GM18526 (cell line): ENCODE data around the gene SMG6.

Source experiments
- POLR2A ChIP-seq: IDR thresholded peaks from 3 replicates; pipeline ENCODE4 v1.6.1; 2011; ENCODE audit not compliant: insufficient read length; ENCODE audit errors: extremely low read depth

Gene SMG6

DNA sequence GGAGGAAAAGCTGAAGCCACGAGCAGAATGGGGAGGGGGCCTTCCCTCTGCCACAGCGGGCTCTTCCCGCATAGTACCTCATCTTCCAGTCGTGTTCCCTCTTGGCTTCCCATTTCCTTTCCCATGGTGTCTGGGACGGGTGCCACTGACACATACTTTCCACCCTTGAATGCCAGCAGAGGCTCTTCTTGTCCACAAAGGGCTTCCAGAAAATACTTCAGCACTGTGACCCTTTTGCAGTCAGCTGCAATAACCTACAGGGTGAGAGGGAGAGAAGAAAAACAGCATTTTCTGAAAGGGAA is 218.0 kb downstream of the SMG6 start:
- TF ChIP-seq POLR2A = no peak

DNA sequence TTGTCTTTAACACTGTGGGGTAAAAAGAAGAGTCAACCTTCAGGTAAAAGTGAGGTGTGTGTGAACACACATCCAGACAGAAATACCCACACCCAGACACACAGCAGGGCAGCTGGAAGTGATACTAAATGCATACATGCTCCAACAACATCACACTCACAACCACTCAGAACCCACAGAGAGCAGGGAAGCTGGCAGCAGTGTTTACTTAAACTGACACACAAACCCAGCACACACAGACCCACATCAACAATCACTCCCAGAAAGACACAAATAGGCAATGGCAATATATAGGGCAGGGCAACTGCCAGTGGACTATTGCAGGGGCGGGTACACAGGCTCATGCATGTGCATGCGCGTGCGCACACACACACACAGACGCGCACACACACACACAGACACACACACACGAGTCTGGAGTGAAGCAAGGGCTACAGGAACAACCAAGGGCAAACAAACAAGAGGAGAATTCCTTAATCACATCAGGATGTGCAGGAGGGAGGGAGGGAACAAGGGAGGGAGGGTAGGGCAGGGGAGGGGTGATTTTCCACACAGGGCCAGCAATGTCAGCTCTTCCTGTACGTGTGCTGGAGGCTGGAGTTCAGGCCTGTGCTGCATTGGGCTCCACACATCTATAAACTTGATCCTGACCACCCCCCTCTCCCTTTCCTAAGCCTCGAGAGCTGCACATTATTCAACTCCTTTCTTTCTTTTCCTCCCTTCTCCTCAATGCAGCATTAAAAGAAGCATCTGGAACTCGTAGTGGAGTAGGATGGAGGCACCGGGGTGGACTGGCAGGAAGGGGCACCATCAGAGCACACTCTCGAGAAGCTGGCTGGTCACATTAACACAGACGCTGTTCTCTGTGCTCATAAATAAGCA is 218.6 kb downstream of the SMG6 start:
- TF ChIP-seq POLR2A = no peak

DNA sequence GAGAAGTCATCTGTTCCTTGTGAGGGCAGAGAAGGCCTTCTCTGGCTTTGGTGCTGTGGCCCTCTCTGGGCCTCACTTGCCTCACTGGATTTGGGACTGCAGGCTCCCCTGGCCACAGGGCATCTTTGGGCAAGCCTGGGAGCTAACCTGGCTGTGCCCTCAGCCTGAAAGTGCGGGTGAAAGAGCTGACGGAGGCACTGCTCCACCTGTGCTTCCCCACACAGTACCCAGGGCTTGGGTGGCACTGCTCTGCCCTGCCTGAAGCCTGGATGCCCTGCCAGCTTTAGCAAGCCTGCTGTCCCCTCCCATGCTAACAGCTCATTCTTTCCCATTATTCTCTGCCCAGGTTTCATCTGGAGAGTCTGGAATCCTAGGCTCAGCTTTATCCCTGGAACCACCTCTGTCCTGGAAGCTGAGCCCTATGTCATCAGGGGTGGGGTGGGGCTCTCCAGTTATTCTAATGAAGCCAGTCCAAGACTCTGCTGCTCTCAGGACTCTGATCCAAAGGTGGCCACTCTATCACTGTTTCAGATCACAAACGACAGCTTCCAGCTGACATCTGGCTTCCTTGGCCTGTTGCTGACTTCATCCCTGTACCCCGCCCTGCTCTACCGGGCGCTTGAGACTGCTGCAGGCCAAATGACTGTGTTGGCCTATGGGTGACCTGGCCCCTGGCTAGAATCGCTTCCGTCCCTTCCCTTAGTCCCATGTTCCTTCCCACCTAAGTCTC is 219.4 kb downstream of the SMG6 start:
- TF ChIP-seq POLR2A = no peak

DNA sequence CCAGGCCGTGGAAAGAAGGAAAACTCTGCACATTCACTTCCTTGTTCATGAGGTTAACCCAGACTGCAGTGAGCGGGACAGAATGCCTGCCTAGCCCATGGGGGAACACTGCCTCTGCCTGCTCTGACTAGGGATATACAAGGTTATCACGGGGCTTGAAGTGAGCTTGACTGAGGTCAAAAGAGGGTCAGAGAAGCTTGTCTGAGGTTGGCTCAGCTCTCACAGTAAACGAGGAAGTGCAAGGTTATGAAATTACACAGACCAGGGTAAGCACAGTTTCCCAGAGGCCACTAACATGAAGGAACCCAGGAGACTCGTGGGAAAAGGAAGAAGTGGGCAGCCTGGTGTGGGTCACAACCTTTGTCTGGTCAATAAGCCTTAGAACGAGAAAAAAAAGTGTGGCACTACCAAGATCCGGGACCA is 220.0 kb downstream of the SMG6 start:
- no peak for TF ChIP-seq POLR2A

DNA sequence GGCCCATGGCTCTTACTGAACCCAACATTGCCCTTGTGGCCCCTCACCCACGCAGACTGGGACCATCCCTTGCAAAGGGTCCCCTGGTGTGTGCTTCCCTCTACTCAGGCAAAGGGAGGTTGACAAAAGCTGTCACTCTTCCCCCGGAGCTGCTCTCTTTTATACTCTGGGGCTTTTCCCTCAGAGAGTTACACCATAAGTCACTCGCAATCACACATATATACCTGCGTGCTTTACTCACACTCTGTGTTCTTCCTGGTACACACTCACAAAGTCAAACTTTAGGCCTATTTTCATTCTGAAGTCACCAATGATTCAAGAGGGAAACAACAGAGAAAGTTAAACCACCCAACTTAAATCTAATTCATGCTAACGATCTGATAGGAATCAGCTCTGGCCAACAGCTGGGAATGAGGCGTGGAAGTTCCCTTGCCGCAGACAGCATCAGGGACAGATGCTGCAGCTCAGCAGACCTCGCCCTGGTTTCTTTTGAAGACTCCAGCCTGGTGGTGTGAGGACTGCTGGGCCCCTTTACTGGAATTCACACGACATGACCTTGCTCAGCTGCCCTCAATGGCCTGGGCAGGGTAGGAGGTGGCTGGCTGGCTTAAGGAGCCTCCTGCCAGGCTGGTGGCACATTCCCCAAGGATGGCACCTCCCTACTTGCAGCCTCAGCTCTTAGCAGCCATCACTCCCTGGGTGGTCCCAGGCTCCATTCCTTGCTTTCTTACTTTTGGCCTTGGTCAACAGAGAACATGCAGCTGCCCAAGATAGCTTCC is 221.4 kb downstream of the SMG6 start:
- TF ChIP-seq POLR2A = no peak

DNA sequence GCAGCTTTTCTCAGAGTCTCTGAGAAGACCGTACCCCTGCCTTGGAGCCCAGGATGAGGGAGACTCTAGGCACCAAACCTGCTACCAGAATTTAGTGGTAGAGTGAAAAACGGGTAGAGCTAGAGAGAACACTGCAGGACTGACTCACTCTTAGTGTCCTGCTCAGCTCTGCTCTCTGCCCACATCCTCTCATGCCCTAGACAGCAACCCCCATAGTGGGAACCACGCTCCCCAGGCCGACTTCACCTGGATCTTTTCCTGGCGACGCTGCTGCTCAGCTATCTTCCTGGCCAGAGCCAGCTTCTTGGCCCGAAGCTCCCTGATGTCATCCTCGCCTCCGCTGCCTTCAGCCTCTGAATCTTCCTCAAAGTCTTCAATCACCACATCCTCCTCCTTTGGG is 222.0 kb downstream of the SMG6 start:
- no peak for TF ChIP-seq POLR2A

DNA sequence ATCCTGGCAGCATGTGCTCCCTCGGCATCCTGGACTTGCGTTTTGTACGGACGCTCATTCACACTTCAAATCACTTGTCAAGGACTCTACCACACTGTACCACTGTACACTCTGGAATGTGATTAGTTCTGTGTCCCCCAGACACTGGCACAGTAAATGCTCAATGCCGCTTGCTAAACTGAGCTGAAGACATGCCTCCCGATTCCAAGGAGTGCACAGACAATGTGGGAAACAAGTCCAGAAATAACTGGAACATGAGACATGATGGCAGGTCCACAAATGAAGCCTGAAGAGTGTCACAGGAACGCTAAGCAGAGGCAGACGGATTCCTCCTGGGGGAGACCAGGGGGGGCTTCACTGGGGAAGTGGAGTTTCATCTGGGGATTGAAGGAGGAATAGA is 226.5 kb downstream of the SMG6 start:
- TF ChIP-seq POLR2A = no peak

DNA sequence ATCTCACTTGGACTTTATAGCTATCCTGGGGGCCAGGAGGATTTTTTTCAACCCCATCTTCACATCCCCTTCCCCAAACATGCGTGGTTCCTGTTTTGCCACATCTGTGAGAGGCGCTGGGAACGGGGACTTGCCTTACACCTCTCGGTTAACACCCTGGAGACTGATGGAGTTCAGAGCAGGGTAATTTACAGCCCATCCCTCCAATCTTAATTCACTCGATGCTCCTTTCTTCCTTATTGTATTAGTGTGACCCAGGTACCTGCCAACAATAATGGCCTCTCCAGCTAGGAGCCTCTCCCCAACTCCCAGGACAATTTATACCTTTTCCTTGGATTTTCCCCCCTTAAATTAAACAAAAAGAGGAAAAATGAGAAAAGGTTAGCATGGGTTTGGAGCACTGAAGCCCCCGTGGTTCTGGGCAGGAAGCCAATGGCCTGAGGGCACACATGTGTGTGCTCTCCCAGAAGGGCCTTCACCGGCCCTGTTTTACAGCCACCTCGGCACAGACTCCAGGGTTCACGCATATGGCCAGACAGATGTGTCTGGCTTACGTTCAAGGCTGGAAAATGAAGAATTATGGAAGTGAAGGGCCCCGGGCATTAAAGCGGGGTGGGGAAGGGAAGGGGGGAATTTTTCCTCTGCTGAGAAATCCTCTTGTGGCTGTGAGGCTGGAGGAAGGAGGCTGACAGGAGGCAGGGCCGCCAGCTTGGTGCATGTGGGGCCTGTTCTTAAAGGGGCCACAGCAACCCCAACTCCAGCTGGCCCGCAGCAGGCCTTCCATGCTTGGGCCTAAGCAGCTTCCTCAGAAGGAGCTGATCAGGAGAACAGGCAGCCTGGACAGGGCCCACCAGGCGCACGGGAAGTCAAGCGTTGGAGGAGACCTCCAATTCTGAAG is 227.2 kb downstream of the SMG6 start:
- no peak for TF ChIP-seq POLR2A

DNA sequence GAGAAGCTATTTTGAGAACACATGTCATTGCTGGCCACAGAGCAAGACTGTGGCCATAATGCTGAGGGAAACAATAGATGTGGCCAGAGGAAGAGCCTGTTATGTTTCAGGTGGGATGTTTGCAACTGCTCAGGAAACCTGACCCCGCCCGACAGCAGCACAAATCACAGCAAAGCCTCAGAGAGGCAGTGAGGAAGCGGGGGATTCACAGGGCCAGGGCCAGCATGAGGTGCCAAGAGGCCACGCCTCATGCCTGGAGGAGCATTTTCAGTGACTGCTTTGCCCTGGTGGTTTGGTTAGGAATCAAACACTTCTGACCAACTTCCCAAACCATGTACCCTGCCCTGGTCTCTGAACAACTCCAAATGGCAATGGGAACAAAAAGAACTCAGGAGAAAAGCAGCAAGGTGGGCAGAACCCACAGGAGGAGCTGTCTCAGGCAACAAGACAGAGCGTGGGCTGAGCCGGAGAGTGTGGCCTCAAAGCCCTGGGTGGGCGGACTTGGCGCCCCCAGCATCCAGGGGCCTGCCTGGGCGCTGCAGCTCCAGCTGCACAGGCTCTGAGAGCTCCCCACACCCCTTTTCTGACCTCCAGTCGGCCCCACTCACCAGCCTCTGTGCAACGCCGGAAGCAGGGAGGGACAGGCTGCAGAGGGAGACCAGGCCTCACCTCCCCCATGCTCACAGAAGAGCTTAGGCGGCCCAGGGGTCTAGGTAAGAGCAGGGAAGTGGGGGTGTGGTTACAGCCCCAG is 228.1 kb downstream of the SMG6 start:
- TF ChIP-seq POLR2A = no peak

DNA sequence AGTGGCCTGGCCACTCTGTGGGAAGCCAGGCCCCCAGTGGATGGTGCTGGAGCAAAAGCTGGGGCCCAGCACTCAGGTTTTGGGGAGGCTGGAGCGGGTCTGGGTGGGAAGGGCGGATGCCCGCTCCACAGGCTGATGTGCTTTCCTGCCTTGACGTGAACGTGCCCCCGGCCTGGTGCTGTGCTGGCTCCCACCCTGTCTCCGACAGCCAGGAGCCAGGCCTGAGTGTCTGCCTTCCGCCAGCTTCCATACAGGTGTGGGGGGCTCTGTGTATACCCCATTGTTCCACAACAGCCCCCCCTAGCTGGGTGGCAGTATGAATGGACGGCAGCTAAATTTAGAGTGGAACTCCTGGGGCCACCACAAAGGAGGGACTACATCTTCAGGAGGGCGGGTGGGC is 228.7 kb downstream of the SMG6 start:
- TF ChIP-seq POLR2A = no peak

DNA sequence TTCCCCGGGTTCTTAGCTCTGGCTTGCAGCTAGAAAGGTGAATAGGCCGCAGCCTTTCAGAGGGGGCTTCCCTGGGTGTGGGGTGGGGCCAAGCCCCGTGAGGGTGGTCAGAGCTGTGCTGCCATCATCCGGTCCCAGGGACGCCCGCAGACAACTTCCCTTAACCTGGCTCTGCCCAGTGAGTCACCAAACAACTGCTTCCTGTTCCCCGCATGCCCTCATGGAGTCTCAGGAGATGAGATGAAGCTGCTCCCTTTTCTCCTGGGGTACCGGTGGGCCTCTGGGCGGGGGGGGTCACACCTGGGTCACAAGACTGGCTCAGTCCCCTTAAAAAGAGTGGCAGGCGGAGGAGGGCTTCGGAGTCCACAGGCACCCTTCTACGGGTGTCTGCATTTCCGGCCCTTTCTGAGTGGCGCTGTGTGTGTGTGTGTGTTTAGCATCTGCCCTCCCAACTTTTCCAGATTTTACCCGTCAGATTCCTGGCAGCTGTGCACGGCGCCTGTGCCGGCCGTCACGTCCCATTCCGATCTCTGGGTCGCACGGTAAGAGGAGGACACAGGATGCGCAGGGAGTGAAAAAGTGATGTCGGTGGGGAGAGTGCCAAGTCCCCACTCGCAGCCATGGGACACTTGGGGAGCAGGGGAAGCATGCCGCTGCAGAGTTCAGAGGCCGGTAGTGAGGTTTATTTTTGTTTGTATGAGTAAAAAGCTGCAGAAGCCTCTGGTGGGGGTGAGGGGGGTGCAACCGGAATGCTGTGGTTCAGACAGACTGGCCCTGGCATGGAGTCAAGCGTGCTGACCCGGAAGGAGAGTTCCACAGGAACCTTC is 231.9 kb downstream of the SMG6 start:
- TF ChIP-seq POLR2A = no peak

DNA sequence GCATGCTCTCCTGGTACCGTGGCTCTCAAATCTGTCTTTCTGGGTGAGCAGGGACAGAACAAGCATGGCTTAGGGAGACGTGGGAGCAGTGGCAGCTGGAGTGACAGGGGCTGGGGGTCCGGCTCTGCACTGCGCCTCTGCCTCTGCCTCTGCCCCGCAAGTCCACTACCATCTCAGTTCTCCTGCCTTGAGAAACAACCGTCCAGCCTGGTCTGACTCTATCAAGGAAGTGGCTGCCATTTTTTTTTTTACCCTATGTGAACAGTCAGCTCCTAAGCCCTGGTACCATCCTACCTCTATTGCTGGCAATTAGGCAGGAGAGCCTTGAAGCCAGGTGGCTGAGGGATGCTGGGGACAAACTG is 232.6 kb downstream of the SMG6 start:
- TF ChIP-seq POLR2A = no peak

DNA sequence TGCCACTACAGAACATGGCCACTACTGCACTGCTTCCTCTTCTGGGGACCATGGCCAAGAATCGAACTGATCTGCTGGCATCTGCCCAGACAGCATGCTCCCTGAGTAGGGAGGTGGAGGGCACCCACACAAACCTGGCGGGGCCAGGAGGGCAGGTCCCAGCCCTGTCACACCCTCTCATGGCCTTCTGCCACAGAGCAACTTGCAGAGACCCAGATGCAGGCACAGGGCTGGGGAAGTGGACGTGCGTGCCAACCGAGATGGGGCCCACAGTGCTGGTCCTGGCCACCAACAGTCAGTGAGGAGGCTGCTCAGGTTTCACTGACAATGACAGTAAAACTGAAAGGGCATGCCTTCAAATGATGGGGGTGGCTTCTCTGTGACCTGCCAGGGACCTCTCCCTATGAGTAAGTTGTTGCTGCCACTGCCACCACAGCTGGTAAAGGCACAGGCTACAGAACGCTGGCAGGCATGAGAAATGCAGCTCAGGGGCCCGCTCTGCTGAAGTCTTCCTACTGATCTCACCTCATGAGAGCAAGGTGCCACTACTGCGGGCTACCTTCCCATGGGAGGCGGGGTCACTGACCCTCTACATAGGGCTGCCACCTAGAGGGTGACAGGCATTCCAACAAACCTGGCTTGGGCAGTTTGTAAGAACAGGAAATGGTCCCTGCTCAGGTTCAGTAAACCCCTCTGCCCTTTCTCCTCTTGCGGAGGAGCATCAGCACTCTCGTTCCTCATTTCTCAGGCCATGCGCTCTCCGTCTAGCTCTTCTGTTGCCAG is 233.2 kb downstream of the SMG6 start:
- no peak for TF ChIP-seq POLR2A

DNA sequence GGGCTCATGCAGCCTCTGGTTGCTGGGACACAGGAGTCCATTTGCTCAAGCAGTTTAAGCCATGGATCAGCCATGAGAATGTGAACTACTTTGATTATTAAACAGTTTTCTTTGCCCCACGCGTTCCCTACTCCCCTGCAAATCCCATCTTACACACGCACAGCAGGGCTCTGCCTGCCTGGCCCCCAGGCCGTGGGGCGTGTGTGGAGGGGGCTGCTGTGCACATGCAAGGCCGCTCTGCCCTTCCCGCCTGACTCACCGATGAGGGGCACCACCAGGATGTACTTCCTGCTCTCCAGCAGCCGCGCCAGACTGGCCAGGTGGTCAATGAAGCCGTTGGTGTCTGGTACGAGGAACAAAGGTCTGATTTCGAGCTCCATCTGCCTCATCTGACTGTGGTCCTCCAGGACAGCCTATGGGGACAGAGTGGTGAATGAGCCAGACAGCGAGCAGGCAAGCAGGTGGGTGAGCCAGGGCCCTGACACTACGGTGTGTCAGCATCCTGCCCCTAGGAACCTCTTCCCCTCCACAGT is 235.0 kb downstream of the SMG6 start:
- TF ChIP-seq POLR2A = no peak
